ENCODE measurements around the gene PDE6C.

Gene PDE6C

DNA sequence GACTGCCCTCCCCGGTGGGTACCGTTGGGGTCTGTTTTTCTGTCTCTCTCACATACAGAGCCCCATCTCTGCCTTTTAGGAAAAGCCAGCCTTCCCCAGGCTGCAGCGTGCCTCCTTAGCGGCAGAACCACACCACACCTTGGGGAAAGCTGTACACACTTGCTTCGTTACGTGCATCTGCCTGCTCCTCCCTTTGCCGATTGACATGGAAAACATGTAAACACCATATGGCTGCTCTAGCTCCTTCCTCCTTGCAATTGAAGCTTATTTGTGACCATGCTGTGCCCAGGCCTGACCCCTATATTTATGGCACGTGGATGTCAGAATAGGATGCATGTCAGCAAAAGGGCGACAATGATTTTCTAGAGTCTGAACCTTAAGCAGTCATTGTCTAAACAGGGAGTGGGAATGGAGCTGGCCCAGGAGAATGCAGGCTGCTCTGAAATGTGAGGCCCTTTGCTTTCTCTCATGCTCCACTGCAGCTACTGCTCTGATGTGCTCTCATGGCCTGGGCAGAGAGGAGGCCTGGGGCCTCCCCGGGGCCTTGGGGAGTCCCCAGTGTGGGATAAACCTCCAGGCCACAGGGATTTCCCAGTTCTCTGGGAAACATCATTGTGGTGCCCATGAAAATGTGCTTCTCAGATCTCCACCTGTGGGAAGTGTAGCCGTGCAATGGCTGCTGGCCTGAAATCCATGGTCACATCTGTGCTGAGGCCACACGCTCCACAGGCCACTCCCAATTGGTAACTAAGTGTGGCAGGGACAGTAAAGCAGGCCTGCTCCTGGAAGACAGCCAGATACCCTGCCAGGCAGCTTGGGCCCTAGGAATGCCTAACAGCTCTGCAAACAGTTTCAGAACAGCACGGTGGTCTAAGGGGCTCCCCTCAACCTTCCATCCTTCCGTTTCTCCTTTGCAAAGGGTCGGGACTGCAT lies 18.6 kb downstream of the PDE6C start:
- TF ChIP-seq GATA3 (IDR thresholded peaks at IDR 0.05; ENCODE audit: low read depth, low read length) (no peak), GATA2 (IDR thresholded peaks at IDR 0.05; ENCODE audit: low read depth, low read length) (no peak)

DNA sequence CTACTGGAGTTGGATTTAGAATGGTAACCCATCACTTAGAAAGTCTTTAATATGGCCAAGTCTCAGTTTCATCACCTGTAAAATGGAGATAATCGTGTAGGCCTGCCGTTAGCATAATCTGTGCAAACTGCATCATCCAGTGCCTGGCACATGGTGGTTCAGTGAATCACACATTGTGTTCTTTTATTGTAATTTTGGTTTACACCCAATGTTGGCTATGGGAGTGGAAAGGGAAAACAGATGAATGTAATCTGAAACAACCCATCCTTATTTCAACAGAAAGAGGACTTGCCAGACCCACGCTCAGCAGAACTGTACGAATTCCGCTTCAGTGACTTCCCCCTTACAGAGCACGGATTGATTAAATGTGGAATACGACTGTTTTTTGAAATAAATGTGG lies 27.5 kb downstream of the PDE6C start:
- TF ChIP-seq GATA3 (IDR thresholded peaks at IDR 0.05; ENCODE audit: low read depth, low read length) (no peak), GATA2 (IDR thresholded peaks at IDR 0.05; ENCODE audit: low read depth, low read length) (no peak)

DNA sequence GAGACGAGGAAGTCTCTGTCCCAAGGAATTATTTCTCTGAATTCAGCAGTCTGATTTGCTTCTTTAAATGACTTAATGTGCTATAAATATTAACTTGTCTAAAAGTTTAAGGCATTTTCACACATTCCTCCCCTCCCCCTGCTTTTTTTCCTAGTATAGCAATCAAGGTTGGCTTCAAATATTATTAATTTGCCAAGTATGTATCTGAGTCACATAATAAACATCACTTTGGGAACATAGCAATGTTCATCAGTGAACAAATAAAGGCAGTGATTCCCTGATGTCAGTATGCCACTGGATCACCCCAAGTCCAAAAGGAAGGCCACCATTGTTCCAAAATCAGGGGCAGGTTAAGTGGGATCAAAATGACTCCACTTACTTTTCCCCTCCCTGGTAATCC lies 40.5 kb downstream of the PDE6C start:
- TF ChIP-seq GATA3 (IDR thresholded peaks at IDR 0.05; ENCODE audit: low read depth, low read length) (no peak), GATA2 (IDR thresholded peaks at IDR 0.05; ENCODE audit: low read depth, low read length) (no peak)

DNA sequence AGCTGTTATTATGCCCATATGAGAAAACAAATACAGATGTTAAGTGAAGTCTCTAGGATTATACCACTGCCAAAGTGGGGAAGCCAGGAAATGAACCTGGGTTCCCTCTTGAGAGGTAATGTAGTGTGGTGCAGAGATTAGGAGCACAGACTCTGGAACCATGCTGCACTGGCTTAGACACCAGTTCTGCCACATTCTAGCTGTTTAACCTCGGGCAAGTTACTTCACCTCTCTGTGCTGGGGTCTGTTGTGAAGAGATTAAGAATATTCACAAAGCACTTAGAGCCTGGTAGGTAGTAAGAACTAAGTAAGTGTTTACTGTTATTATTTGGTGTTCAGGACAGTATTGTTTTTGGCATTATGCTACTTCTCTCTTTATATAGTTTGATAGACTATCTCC lies 41.9 kb downstream of the PDE6C start:
- TF ChIP-seq GATA3 (IDR thresholded peaks at IDR 0.05; ENCODE audit: low read depth, low read length) (no peak), GATA2 (IDR thresholded peaks at IDR 0.05; ENCODE audit: low read depth, low read length) (no peak)

DNA sequence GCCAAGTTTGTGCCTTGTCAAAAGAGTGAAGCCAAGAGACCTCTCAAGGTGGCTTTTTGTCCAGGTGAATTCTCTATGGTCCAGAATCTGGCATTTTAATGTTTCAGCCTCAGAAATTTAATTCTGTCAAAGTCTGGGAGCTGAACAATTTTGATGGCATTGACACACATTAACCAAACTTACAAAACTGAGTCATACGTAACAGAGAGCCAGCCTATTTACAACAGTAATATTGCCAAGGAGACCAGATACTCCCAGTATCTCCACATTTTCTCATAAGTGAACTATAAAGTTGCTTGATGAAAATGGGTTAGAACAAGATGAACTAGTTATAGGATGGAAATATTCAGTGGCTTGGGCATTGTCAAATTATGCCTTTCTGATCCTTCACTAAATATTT lies 43.8 kb downstream of the PDE6C start:
- TF ChIP-seq GATA3 (IDR thresholded peaks at IDR 0.05; ENCODE audit: low read depth, low read length) (no peak), GATA2 (IDR thresholded peaks at IDR 0.05; ENCODE audit: low read depth, low read length) (no peak)

DNA sequence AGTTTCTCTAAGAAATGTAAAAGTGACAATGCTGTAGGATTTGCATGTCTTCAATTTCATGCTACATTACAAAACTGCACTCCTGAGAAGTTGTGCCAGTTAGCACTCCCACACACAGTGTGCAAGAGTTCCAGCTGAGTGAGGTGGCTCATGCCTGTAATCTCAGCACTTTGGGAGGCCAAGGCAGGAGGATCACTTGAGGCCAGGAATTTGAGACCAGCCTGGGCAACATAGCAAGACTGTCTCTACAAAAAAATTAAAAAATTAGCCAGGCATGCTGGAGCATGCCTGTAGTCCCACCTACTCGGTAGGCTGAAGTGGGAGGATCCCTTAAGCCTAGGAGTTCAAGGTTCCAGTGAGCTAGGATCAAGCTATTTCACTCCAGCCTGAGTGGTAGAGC lies 45.4 kb downstream of the PDE6C start:
- TF ChIP-seq GATA2 (IDR thresholded peaks at IDR 0.05; ENCODE audit: low read depth, low read length) (no peak), GATA3 (IDR thresholded peaks at IDR 0.05; ENCODE audit: low read depth, low read length) (no peak)

DNA sequence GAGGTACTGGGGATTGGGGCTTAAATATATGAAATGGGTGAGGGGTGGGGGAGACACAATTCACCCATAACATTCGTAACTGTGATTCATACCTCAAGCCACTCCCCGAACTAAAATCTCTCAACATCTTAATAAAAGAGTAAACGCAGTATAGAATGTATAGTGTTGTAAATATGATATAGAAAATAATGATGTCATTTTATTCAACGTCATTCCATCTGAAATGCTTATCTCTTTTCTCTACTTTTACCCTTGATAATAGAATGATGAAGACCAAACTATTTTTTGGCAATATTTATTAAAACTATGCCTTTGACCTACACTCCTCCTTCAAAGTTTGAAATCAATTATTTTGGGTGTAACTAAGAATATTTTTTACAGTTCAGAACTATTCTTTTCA lies 53.7 kb downstream of the PDE6C start:
- no peak for TF ChIP-seq GATA3 (IDR thresholded peaks at IDR 0.05; ENCODE audit: low read depth, low read length)
- no peak for TF ChIP-seq GATA2 (IDR thresholded peaks at IDR 0.05; ENCODE audit: low read depth, low read length)

DNA sequence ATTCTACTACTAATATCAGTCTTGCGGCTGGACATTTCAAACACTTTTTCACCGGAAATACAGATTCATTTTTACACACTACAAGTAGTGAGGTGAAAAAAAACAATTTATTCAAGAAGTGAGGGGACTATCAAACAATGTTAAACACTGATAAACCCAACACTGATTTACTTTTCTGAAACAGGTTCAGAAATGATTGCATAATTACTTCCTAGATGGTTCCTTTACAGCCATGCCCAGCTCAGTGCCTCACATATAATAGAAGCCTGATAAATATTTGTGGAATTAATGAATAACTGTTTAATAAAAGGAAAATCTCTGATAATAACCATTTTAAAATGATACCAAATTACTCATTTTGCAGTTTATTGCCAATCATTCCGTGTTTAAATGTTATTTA lies 55.5 kb downstream of the PDE6C start:
- TF ChIP-seq GATA2 (IDR thresholded peaks at IDR 0.05; ENCODE audit: low read depth, low read length) (no peak), GATA3 (IDR thresholded peaks at IDR 0.05; ENCODE audit: low read depth, low read length) (no peak)

DNA sequence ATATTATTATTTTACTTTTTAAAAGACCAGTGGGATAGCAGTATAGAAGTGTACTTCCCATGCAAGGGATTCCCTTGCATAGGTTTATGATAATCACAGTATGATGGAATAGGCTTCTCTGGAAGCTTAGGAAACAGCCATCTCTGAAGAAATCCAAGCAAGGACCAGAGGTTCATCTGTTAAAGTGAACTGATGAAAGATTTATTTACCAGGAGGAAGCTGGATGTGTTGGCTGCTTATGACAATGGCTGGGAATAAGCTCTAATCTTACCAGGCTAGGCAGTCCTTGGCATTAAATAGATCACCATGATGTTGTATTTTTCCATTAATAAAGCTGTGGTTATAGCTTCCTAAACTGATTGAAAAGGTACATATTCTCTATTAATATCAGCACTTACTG lies 58.0 kb downstream of the PDE6C start:
- TF ChIP-seq GATA3 (IDR thresholded peaks at IDR 0.05; ENCODE audit: low read depth, low read length) (no peak), GATA2 (IDR thresholded peaks at IDR 0.05; ENCODE audit: low read depth, low read length) (no peak)

DNA sequence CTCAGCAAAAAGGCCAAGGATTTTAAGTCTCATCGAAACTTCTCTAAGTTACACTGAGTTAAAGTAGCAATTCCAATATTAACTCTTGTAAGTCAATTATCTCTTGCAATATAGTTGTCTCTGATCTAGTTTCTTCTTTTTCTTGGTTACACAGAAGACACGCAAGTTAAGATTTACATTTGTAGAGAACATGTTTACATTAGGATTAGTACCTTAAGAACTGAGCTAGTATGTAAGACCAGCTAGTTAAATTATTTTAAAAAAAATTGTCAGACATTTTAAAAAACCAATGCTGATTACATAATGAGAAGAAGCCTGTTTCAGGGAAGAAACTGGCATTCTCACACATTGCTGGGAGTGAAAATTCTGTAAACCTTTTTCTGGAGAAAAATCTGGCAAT lies 58.7 kb downstream of the PDE6C start:
- TF ChIP-seq GATA3 (IDR thresholded peaks at IDR 0.05; ENCODE audit: low read depth, low read length) (no peak), GATA2 (IDR thresholded peaks at IDR 0.05; ENCODE audit: low read depth, low read length) (no peak)

DNA sequence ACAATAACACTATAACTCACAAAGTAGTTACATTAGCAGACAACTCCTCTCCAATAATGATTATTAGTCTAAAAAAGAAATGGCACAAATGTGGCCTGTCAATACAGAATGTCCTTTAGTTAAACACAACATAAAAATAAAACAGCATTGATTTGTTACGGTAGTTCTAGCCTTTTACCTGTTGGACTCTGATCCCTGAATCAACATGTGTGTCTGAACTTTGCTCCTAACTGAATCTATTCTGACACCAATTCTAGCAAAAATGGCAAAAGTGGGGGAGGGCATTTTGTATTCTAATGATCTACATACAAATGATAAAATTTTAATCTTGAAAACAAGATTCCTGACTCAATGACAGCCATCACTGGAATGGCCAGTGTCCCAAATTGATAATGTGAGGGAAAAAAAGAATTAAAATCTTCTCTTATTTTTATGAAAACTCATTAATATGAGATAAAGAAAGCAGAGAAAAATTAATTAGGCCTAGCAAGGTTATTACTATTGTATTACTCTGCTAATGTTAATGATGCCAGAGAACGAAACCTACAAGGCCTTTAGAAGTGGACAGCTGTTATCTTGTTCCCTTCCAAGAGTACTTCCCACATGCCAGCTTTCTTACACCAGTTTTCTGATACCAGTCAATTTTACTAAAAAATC lies 59.8 kb downstream of the PDE6C start:
- TF ChIP-seq GATA3 (IDR thresholded peaks at IDR 0.05; ENCODE audit: low read depth, low read length) (no peak), GATA2 (IDR thresholded peaks at IDR 0.05; ENCODE audit: low read depth, low read length) (no peak)

DNA sequence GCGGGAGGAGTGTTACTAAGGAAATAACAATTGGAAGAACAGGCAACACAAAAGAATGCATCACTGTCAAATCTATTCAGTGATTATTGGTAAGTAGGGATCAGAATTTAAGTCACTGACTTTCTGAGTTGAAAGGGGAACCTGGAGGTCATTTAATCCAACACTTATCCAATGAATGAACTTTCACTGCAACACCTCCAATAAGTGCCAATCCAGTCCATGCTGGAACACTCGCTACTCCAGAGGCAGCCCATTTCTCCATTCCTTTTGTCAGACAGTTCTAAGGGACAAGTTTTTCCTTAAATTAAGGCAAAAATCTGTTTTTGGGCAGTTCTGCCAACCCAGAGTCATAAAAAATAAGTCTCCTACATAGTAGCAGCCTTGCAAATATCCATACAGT lies 60.6 kb downstream of the PDE6C start:
- no peak for TF ChIP-seq GATA3 (IDR thresholded peaks at IDR 0.05; ENCODE audit: low read depth, low read length)
- TF ChIP-seq GATA2 (IDR thresholded peaks at IDR 0.05; ENCODE audit: low read depth, low read length): no peak

DNA sequence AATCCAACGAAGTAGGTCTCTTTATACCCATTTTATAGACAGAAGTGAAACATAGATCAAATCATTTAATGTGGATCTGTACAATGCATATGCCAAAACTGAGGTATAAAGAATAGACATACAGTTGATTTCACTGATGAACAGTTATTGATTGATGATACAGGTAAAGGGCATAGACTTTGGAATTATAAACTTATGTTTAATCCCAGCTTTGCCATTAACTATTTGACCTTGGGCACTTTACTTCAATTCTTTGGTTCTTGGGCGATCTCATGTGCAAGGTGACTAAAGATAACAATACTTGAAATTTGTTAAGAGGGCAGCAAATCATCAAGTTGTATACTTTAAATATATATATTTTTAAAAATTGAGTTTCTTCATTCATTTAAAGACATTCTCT lies 61.5 kb downstream of the PDE6C start:
- TF ChIP-seq GATA2 (IDR thresholded peaks at IDR 0.05; ENCODE audit: low read depth, low read length): no peak
- TF ChIP-seq GATA3 (IDR thresholded peaks at IDR 0.05; ENCODE audit: low read depth, low read length): no peak

DNA sequence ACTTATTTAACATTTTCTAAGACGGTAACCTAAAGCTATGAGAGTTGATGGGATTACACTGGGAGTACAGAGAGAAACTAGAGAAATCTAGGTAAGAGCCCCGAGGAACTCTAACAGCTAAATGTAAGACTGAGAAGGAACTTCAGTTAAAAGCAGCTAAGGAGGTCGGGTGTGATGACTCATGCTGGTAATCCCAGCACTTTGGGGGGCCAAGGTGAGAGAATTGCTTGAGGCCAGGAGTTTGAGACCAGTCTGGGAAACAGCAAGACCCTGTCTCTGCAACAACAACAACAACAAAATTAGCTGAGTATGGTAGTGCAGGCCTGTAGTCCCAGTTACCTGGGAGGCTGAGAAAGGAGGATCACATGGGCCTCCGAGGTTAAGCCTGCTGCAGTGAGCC lies 66.0 kb downstream of the PDE6C start:
- TF ChIP-seq GATA2 (IDR thresholded peaks at IDR 0.05; ENCODE audit: low read depth, low read length) (no peak), GATA3 (IDR thresholded peaks at IDR 0.05; ENCODE audit: low read depth, low read length) (no peak)

Data from SH-SY5Y (cell line).